ENCODE results near the gene KRT40. TPM values are rescaled to one million over a fixed set of nuclear protein-coding genes. Genes with fewer than 3 reads are reported as not detected.

Gene KRT40
- total and polyA plus RNA-seq, 2 experiments from 2014 or later, result 0.33 TPM; not detected in 1

- H3K27ac ChIP-seq, result no peak overlapping the region
- no peak for TF ChIP-seq EZH2phosphoT487 (IDR thresholded peaks at IDR 0.05; ENCODE audit: low read depth, severe bottlenecking, unreplicated experiment)
- TF ChIP-seq, protein P1, sequence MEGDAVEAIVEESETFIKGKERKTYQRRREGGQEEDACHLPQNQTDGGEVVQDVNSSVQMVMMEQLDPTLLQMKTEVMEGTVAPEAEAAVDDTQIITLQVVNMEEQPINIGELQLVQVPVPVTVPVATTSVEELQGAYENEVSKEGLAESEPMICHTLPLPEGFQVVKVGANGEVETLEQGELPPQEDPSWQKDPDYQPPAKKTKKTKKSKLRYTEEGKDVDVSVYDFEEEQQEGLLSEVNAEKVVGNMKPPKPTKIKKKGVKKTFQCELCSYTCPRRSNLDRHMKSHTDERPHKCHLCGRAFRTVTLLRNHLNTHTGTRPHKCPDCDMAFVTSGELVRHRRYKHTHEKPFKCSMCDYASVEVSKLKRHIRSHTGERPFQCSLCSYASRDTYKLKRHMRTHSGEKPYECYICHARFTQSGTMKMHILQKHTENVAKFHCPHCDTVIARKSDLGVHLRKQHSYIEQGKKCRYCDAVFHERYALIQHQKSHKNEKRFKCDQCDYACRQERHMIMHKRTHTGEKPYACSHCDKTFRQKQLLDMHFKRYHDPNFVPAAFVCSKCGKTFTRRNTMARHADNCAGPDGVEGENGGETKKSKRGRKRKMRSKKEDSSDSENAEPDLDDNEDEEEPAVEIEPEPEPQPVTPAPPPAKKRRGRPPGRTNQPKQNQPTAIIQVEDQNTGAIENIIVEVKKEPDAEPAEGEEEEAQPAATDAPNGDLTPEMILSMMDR (IDR thresholded peaks at IDR 0.05; ENCODE audit: poor library complexity), result no peak
- TF ChIP-seq EZH2 (IDR thresholded peaks at IDR 0.05; ENCODE audit: borderline replicate concordance), result no peak
- H3K4me1 ChIP-seq (ENCODE audit: insufficient read depth), result peaks cover 6% of the 10 kb centered on the region
- no peaks in the 10 kb centered on the region for H4K20me1 ChIP-seq (ENCODE audit: insufficient read depth, poor library complexity, severe bottlenecking)
- no peaks in the 10 kb centered on the region for H3K9me3 ChIP-seq (ENCODE audit: low read depth)
- H3K27me3 ChIP-seq, result no peaks in the 10 kb centered on the region
- H3K36me3 ChIP-seq (replicated peaks; ENCODE audit: insufficient read depth, low read depth), result no peaks in the 10 kb centered on the region
- H3K79me2 ChIP-seq, result no peaks in the 10 kb centered on the region
- DNase-seq (ENCODE audit: low spot score), result no peak
- WGBS (ENCODE audit: low lambda C conversion rate, missing lambda C conversion rate), result 33% methylated on average over 4 of the region's 4 CpGs
- no peak overlapping the region for H3K4me2 ChIP-seq
- no peak overlapping the region for H3K4me3 ChIP-seq
- no peak overlapping the region for H2AFZ ChIP-seq
- no peaks in the 10 kb centered on the region for H3K9me2 ChIP-seq (replicated peaks; ENCODE audit: insufficient read depth)
Measured at GRCh38 chr17:41009301-41009760, 25.2 kb upstream of the KRT40 start.

GRCh38 chr17:41008811-41009210 lies 24.7 kb upstream of the KRT40 start, which contains the start of gene KRTAP3-1:
KRTAP3-1 (minus strand) TSS chr17:41009128; CDS start chr17:41009074, 54 bp downstream.
- WGBS (ENCODE audit: low lambda C conversion rate, missing lambda C conversion rate), result 79% methylated on average over 8 of the region's 8 CpGs
- DNase-seq (ENCODE audit: low spot score), result no peak
- Histone ChIP-seq H3K4me3 (no peak within 1 kb of the TSS), H4K20me1 (ENCODE audit: insufficient read depth, poor library complexity, severe bottlenecking) (no peaks in the 10 kb centered on the region), H3K9me2 (replicated peaks; ENCODE audit: insufficient read depth) (no peaks in the 10 kb centered on the region), H3K4me2 (no peak within 1 kb of the TSS), H3K36me3 (replicated peaks; ENCODE audit: insufficient read depth, low read depth) (no peaks in the 10 kb centered on the region), H2AFZ (no peak within 1 kb of the TSS), H3K27me3 (no peaks in the 10 kb centered on the region), H3K27ac (no peak within 1 kb of the TSS), H3K9me3 (ENCODE audit: low read depth) (no peaks in the 10 kb centered on the region), H3K79me2 (no peaks in the 10 kb centered on the region), H3K4me1 (ENCODE audit: insufficient read depth) (peaks cover 6% of the 10 kb centered on the region)
- no peak for TF ChIP-seq EZH2phosphoT487 (IDR thresholded peaks at IDR 0.05; ENCODE audit: low read depth, severe bottlenecking, unreplicated experiment)

DNA sequence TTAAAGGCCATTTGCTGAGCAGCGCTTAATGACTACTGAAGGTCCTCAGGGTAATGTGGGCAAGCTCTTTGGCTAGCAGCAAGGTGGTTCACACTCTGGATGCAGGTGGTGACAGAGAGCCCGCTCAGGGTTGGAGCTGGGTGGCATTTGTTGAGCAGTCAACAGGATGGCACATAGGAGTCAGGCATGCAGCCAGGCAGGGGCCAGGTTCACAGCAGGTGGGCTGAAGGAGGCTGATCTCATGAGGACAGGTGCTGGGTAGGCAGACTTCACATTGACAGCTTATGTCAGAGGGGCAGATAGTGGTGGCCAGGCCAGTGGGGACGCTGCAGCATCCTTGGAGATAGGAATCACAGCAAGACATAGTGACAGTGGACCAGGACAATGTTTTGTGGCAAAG lies 20.3 kb upstream of the KRT40 start:
- Histone ChIP-seq H3K9me2 (replicated peaks; ENCODE audit: insufficient read depth) (no peaks in the 10 kb centered on the region), H4K20me1 (ENCODE audit: insufficient read depth, poor library complexity, severe bottlenecking) (no peaks in the 10 kb centered on the region), H3K9me3 (ENCODE audit: low read depth) (no peaks in the 10 kb centered on the region), H3K4me1 (ENCODE audit: insufficient read depth) (peaks cover 8% of the 10 kb centered on the region), H3K79me2 (no peaks in the 10 kb centered on the region), H2AFZ (no peak overlapping the region), H3K4me2 (no peak overlapping the region), H3K27ac (no peak overlapping the region), H3K4me3 (no peak overlapping the region), H3K36me3 (replicated peaks; ENCODE audit: insufficient read depth, low read depth) (no peaks in the 10 kb centered on the region), H3K27me3 (no peaks in the 10 kb centered on the region)
- no peak for DNase-seq (ENCODE audit: low spot score)
- TF ChIP-seq, protein P1 (IDR thresholded peaks at IDR 0.05; ENCODE audit: poor library complexity), result no peak
- TF ChIP-seq EZH2phosphoT487 (IDR thresholded peaks at IDR 0.05; ENCODE audit: low read depth, severe bottlenecking, unreplicated experiment) (no peak), EZH2 (IDR thresholded peaks at IDR 0.05; ENCODE audit: borderline replicate concordance) (no peak)
- 100% methylated on average over 3 of the region's 3 CpGs for WGBS (ENCODE audit: low lambda C conversion rate, missing lambda C conversion rate)

- Histone ChIP-seq H3K9me3 (ENCODE audit: low read depth) (no peaks in the 10 kb centered on the region), H3K27me3 (no peaks in the 10 kb centered on the region)
- TF ChIP-seq EZH2phosphoT487 (IDR thresholded peaks at IDR 0.05; ENCODE audit: low read depth, severe bottlenecking, unreplicated experiment) (no peak), EZH2 (IDR thresholded peaks at IDR 0.05; ENCODE audit: borderline replicate concordance) (no peak)
- TF ChIP-seq, protein P1 (IDR thresholded peaks at IDR 0.05; ENCODE audit: poor library complexity), result no peak
Measured at GRCh38 chr17:41003926-41004325, 19.8 kb upstream of the KRT40 start.

More at GRCh38 chr17:41003926-41004325, 19.8 kb upstream of the KRT40 start:
- Histone ChIP-seq H3K79me2 (no peaks in the 10 kb centered on the region), H3K4me1 (ENCODE audit: insufficient read depth) (peaks cover 3% of the 10 kb centered on the region), H3K4me2 (no peak overlapping the region), H3K4me3 (no peak overlapping the region), H2AFZ (no peak overlapping the region), H3K36me3 (replicated peaks; ENCODE audit: insufficient read depth, low read depth) (no peaks in the 10 kb centered on the region), H3K9me2 (replicated peaks; ENCODE audit: insufficient read depth) (no peaks in the 10 kb centered on the region), H3K27ac (no peak overlapping the region), H4K20me1 (ENCODE audit: insufficient read depth, poor library complexity, severe bottlenecking) (no peaks in the 10 kb centered on the region)
- WGBS (ENCODE audit: low lambda C conversion rate, missing lambda C conversion rate), result 76% methylated on average over 4 of the region's 4 CpGs
- no peak for DNase-seq (ENCODE audit: low spot score)

Data from hepatocyte (in vitro differentiated cells).